Measurements from ENCODE around the gene RAPGEF3.

The RAPGEF3 gene

DNA sequence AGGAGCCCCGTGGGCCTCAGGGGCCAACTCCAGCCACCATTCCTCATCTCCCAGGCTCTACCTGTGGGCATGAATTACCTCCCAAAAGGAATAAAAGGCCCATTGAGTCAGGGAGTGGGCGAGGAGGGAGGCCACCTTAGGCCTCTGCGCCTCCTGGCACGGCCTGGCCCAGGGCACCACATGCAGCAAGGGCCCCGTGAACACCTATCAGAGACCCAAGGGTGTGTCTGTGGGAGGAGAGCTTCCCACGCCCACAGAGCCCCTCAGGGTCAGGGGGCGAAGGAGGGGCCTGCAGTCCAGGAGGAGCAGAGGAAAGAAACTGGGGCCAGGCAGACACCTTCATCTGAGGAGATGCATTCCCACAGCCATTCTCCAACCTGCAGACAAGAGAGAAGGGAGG is 12.2 kb downstream of the RAPGEF3 start:
- H3K4me1 ChIP-seq (ENCODE audit: control insufficient read depth in 5 of 5, insufficient read depth in 5 of 5, low read length in 5 of 5): peaks cover 0 to 39% (median 4%) of the 10 kb centered on the region in 5 donors
- no peak overlapping the region for H3K4me3 ChIP-seq (ENCODE audit: low read depth in 1 of 5, low read length in 5 of 5)
- no peaks in the 10 kb centered on the region for H3K9me3 ChIP-seq (ENCODE audit: control insufficient read depth in 5 of 5, low read length in 5 of 5)
- H3K27me3 ChIP-seq (ENCODE audit: control insufficient read depth in 5 of 5, insufficient read depth in 4 of 5, low read length in 5 of 5): peaks cover 0 to 7% (median 0%) of the 10 kb centered on the region in 5 donors
- no peak overlapping the region for H3K27ac ChIP-seq (ENCODE audit: low read depth, low read length)
- peaks cover 0 to 79% (median 53%) of the 10 kb centered on the region in 5 donors for H3K36me3 ChIP-seq (ENCODE audit: control insufficient read depth in 5 of 5, insufficient read depth in 5 of 5, low read length in 5 of 5)
- H3K9ac ChIP-seq (ENCODE audit: low read length in 5 of 5): no peak overlapping the region

DNA sequence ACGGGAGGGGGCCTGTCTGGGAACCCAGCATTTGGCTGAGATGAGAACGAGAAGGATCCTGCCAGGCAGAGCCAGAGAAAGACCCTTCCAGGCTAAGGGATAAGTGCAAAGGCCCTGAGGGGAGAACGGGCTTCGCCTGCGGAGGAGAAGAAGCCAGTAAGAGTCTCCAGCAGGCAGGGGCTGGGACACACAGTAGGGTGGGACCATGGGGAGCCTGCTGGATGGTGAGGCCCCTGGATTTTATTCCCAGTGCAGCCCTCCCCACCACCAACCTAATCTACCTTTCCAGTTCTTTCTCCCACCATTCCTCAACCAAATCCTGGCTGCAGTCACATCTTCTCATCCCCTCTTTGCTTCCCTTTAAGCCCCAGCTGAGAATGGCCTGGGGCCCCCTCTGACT is 12.6 kb downstream of the RAPGEF3 start:
- H3K9ac ChIP-seq (ENCODE audit: low read length in 5 of 5): no peak overlapping the region
- no peak overlapping the region for H3K4me3 ChIP-seq (ENCODE audit: low read depth in 1 of 5, low read length in 5 of 5)
- peaks cover 0 to 74% (median 51%) of the 10 kb centered on the region in 5 donors for H3K36me3 ChIP-seq (ENCODE audit: control insufficient read depth in 5 of 5, insufficient read depth in 5 of 5, low read length in 5 of 5)
- no peaks in the 10 kb centered on the region for H3K9me3 ChIP-seq (ENCODE audit: control insufficient read depth in 5 of 5, low read length in 5 of 5)
- peaks cover 3 to 39% (median 6%) of the 10 kb centered on the region in 5 donors for H3K4me1 ChIP-seq (ENCODE audit: control insufficient read depth in 5 of 5, insufficient read depth in 5 of 5, low read length in 5 of 5)
- no peak overlapping the region for H3K27ac ChIP-seq (ENCODE audit: low read depth, low read length)
- peaks cover 0 to 7% (median 0%) of the 10 kb centered on the region in 5 donors for H3K27me3 ChIP-seq (ENCODE audit: control insufficient read depth in 5 of 5, insufficient read depth in 4 of 5, low read length in 5 of 5)

DNA sequence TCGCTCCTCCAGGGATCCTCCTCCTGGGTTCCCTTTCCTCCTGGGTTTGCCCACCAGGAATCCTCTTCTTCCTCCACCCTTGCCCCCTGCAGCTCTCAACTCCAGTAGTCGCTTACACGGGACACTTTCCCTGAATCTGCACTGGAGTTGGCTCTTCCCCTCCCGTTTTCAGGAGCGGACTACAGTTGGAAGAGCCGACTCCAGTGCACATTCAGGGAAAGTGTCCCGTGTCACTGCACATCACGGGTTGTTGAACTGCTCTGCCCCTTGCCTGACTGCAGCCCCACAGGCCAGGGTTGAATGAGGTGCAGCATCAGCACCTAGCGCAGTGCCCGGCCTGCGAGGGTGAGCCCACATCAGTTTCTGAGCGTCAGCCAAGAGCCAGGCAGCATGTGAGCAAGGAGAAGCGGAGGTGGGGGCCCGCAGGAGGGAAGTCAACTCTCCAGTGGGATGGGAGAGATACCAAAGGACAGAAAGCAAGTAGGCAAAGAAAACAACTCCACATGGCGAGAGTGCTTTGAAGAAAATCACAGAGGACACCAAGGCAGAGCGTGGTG is 13.1 kb downstream of the RAPGEF3 start:
- H3K27ac ChIP-seq (ENCODE audit: low read depth, low read length): no peak overlapping the region
- peaks cover 0 to 69% (median 49%) of the 10 kb centered on the region in 5 donors for H3K36me3 ChIP-seq (ENCODE audit: control insufficient read depth in 5 of 5, insufficient read depth in 5 of 5, low read length in 5 of 5)
- H3K4me1 ChIP-seq (ENCODE audit: control insufficient read depth in 5 of 5, insufficient read depth in 5 of 5, low read length in 5 of 5): peaks cover 4 to 39% (median 11%) of the 10 kb centered on the region in 5 donors
- no peak overlapping the region for H3K9ac ChIP-seq (ENCODE audit: low read length in 5 of 5)
- no peaks in the 10 kb centered on the region for H3K9me3 ChIP-seq (ENCODE audit: control insufficient read depth in 5 of 5, low read length in 5 of 5)
- no peak overlapping the region for H3K4me3 ChIP-seq (ENCODE audit: low read depth in 1 of 5, low read length in 5 of 5)
- H3K27me3 ChIP-seq (ENCODE audit: control insufficient read depth in 5 of 5, insufficient read depth in 4 of 5, low read length in 5 of 5): peaks cover 0 to 7% (median 0%) of the 10 kb centered on the region in 5 donors

DNA sequence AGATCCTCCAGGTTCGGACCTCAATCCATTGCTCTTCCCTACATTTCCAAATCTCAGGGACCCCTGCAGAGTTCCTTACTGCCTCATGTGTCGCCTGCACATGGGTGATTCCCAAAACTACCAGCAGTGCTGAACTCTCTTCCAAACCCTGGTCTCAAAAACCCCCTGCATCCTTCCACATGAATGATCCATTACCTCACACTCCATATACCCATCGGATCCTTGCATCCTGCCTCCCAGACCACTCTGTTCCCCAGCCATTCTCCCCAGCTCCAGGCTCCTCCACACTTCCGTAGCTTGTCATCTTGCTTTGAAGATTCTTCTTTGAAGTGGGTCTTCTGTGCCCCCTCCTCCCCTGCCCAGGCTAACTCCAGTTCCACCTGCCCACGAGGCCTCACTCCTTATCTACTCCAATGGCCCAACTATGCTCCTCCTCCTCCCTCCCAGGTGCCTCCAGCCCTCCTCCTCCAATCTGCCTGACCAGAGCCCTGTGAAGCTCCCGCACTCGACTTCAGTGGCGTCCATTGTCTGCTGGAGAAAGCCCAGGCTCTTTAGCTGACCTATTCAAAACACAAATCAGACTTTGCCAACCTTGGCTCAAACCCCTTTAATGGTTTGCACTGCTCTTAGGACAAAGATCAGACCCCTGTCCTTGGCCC is 13.8 kb downstream of the RAPGEF3 start:
- no peak overlapping the region for H3K9ac ChIP-seq (ENCODE audit: low read length in 5 of 5)
- no peak overlapping the region for H3K27ac ChIP-seq (ENCODE audit: low read depth, low read length)
- H3K4me1 ChIP-seq (ENCODE audit: control insufficient read depth in 5 of 5, insufficient read depth in 5 of 5, low read length in 5 of 5): peaks cover 7 to 39% (median 16%) of the 10 kb centered on the region in 5 donors
- H3K9me3 ChIP-seq (ENCODE audit: control insufficient read depth in 5 of 5, low read length in 5 of 5): no peaks in the 10 kb centered on the region
- H3K4me3 ChIP-seq (ENCODE audit: low read depth in 1 of 5, low read length in 5 of 5): no peak overlapping the region
- H3K27me3 ChIP-seq (ENCODE audit: control insufficient read depth in 5 of 5, insufficient read depth in 4 of 5, low read length in 5 of 5): peaks cover 0 to 7% (median 0%) of the 10 kb centered on the region in 5 donors
- H3K36me3 ChIP-seq (ENCODE audit: control insufficient read depth in 5 of 5, insufficient read depth in 5 of 5, low read length in 5 of 5): peaks cover 0 to 62% (median 42%) of the 10 kb centered on the region in 5 donors

DNA sequence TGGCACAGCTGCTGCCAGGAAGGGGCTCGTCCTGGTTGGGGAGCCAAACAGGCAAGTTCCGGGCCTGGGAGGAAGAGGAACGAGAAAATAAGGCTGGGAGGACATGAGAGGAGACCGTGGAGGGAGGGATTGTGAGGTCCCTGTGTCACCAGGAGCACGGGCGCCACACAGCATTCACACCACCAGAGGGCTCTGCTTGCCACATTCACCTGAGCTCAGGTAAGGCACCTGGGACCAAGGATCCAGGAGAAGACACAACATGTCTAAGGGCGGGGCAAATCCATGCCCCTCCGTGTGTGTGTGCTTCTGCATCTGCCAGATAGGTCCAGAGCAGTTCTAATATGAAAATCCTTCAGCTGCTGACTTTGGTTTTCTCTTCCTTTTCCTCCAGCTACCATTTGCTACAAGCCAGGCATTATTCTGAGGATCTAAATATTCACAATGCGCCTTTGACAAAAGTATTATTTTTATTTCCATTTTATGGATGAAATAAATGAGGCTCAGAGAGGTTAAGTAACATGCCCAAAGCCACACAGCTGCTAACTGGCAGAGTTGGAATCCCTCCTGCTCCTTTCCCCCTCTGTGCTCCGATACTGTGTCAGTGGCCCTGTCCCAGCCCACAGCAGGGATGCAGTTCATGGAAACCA is 14.6 kb downstream of the RAPGEF3 start:
- Histone ChIP-seq H3K36me3 (ENCODE audit: control insufficient read depth in 5 of 5, insufficient read depth in 5 of 5, low read length in 5 of 5) (peaks cover 0 to 58% (median 36%) of the 10 kb centered on the region in 5 donors), H3K9me3 (ENCODE audit: control insufficient read depth in 5 of 5, low read length in 5 of 5) (no peaks in the 10 kb centered on the region), H3K9ac (ENCODE audit: low read length in 5 of 5) (no peak overlapping the region), H3K4me1 (ENCODE audit: control insufficient read depth in 5 of 5, insufficient read depth in 5 of 5, low read length in 5 of 5) (peaks cover 7 to 43% (median 23%) of the 10 kb centered on the region in 5 donors), H3K4me3 (ENCODE audit: low read depth in 1 of 5, low read length in 5 of 5) (no peak overlapping the region), H3K27ac (ENCODE audit: low read depth, low read length) (no peak overlapping the region), H3K27me3 (ENCODE audit: control insufficient read depth in 5 of 5, insufficient read depth in 4 of 5, low read length in 5 of 5) (peaks cover 0 to 7% (median 0%) of the 10 kb centered on the region in 5 donors)

DNA sequence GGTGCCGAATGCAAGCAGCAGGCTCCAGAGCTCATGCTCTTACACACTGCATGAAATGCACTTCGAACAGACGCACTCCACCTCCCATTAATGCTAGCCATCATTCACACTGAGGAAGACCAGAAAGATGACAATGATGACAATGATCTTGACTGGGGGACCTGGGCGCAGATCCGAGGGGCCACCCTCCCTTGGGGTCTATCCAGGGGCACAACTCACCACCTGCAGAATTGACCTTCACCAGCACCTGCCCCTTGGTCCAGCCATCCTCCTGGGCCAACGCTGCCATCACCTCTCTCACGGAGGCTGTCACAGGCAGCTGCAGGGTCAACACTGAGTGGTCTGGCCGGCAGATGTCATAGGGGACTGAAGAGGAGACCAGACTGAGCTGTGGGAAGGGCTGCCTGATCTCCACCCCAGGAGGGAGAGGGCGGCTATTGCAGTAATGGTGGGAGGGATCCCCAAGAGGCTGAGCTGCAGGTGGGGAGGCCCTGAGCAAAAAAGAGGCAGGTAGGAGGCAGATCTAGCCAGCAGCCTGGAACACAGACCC is 15.3 kb downstream of the RAPGEF3 start:
- Histone ChIP-seq H3K9ac (ENCODE audit: low read length in 5 of 5) (no peak overlapping the region), H3K27me3 (ENCODE audit: control insufficient read depth in 5 of 5, insufficient read depth in 4 of 5, low read length in 5 of 5) (peaks cover 0 to 7% (median 0%) of the 10 kb centered on the region in 5 donors), H3K27ac (ENCODE audit: low read depth, low read length) (no peak overlapping the region), H3K9me3 (ENCODE audit: control insufficient read depth in 5 of 5, low read length in 5 of 5) (no peaks in the 10 kb centered on the region), H3K4me1 (ENCODE audit: control insufficient read depth in 5 of 5, insufficient read depth in 5 of 5, low read length in 5 of 5) (peaks cover 7 to 50% (median 24%) of the 10 kb centered on the region in 5 donors), H3K4me3 (ENCODE audit: low read depth in 1 of 5, low read length in 5 of 5) (no peak overlapping the region), H3K36me3 (ENCODE audit: control insufficient read depth in 5 of 5, insufficient read depth in 5 of 5, low read length in 5 of 5) (peaks cover 0 to 56% (median 34%) of the 10 kb centered on the region in 5 donors)

DNA sequence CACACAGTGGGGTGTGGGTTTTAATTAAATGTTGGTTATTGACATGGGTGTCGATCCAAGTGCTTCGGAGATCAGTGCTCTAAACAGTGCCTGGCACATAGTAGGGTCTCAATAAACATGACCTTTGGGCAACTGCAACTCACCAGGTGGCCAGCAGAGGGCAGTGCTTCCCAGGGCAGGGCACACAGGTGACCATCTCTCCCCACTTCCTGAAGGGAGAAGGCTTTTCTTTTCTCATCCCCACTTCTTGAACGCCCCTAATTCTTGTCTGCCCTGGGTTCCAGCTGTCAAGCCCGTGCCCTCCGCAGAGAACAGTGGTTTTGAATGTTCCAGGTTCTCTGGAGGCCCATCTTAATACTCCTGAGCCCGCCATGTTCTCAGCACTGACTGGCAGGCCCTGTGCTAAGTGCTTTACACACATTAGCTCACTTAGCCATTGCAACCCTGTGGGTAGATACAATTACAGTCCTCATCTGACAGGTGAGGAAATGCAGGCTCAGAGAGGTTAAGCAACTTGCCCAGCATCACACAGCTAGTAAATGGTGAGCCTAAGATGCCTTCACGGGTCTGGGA is 16.3 kb downstream of the RAPGEF3 start:
- H3K4me1 ChIP-seq (ENCODE audit: control insufficient read depth in 5 of 5, insufficient read depth in 5 of 5, low read length in 5 of 5): peaks cover 8 to 61% (median 29%) of the 10 kb centered on the region in 5 donors
- peaks cover 0 to 49% (median 24%) of the 10 kb centered on the region in 5 donors for H3K36me3 ChIP-seq (ENCODE audit: control insufficient read depth in 5 of 5, insufficient read depth in 5 of 5, low read length in 5 of 5)
- H3K9me3 ChIP-seq (ENCODE audit: control insufficient read depth in 5 of 5, low read length in 5 of 5): no peaks in the 10 kb centered on the region
- H3K27ac ChIP-seq (ENCODE audit: low read depth, low read length): no peak overlapping the region
- H3K9ac ChIP-seq (ENCODE audit: low read length in 5 of 5): no peak overlapping the region
- no peak overlapping the region for H3K4me3 ChIP-seq (ENCODE audit: low read depth in 1 of 5, low read length in 5 of 5)
- H3K27me3 ChIP-seq (ENCODE audit: control insufficient read depth in 5 of 5, insufficient read depth in 4 of 5, low read length in 5 of 5): peaks cover 0 to 7% (median 0%) of the 10 kb centered on the region in 5 donors

DNA sequence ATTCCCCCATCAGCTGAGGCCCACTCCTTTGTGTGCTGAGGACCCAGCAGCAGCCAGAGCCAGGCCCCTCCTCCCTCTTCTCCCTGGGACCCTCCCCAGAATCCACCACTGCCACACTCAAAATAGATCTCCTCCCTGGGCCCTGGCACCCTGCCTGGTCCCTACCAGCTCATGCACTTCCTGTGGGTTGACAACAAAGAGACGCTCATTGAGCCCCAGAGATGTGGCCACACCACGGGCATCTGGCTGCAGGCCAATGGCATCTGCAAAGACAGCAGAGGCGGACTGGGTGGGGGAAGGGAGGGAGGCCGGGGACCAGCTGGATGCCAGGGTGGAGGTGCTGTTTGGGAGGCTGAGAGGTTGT is 17.4 kb downstream of the RAPGEF3 start:
- Histone ChIP-seq H3K4me3 (ENCODE audit: low read depth in 1 of 5, low read length in 5 of 5) (no peak overlapping the region), H3K9ac (ENCODE audit: low read length in 5 of 5) (no peak overlapping the region), H3K4me1 (ENCODE audit: control insufficient read depth in 5 of 5, insufficient read depth in 5 of 5, low read length in 5 of 5) (peaks cover 11 to 71% (median 39%) of the 10 kb centered on the region in 5 donors), H3K36me3 (ENCODE audit: control insufficient read depth in 5 of 5, insufficient read depth in 5 of 5, low read length in 5 of 5) (peaks cover 0 to 39% (median 13%) of the 10 kb centered on the region in 5 donors), H3K27ac (ENCODE audit: low read depth, low read length) (no peak overlapping the region), H3K9me3 (ENCODE audit: control insufficient read depth in 5 of 5, low read length in 5 of 5) (no peaks in the 10 kb centered on the region), H3K27me3 (ENCODE audit: control insufficient read depth in 5 of 5, insufficient read depth in 4 of 5, low read length in 5 of 5) (peaks cover 0 to 3% (median 0%) of the 10 kb centered on the region in 5 donors)

DNA sequence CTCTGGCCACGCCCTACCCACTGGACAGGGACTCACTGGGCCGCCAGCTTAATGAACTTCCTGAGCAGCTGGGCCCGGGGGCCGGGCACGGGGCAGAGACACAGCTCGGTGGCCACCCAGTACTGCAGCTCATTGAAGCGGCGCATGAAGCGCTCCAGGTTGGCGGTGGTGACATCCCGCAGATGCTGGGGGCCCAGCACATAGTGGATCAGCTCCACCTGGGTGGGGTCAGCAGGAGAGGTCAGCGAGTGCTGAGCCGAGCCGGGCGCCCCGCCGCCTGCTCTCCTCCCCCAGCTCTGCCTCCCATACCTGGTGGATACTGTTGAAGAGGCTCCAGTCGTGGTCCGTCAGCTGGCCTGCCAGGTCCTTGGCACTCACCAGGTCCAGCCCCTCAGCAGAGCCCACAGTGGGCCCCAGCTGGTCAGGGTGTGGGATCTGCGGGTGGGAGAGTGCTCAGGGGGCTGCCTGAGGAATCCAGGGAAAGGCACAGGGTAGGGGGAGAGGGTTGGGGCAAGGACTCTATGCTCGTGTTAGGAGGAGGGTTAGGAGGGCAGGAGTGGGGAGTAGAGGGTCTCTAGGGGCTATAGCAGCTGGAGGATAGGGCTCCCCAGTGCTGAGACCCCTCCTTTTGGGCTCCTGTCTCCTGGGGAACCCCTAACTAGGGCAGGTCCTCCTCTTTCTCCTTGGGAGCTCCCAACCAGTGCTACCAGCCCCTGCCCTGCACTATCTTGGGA is 17.9 kb downstream of the RAPGEF3 start:
- Histone ChIP-seq H3K27ac (ENCODE audit: low read depth, low read length) (peak overlapping the region; percentile 57), H3K9me3 (ENCODE audit: control insufficient read depth in 5 of 5, low read length in 5 of 5) (no peaks in the 10 kb centered on the region), H3K4me1 (ENCODE audit: control insufficient read depth in 5 of 5, insufficient read depth in 5 of 5, low read length in 5 of 5) (peaks cover 17 to 76% (median 44%) of the 10 kb centered on the region in 5 donors), H3K9ac (ENCODE audit: low read length in 5 of 5) (peak overlapping the region in 2 of 5 donors; percentile 23 to 39), H3K27me3 (ENCODE audit: control insufficient read depth in 5 of 5, insufficient read depth in 4 of 5, low read length in 5 of 5) (peaks cover 0 to 3% (median 0%) of the 10 kb centered on the region in 5 donors), H3K4me3 (ENCODE audit: low read depth in 1 of 5, low read length in 5 of 5) (no peak overlapping the region), H3K36me3 (ENCODE audit: control insufficient read depth in 5 of 5, insufficient read depth in 5 of 5, low read length in 5 of 5) (peaks cover 0 to 33% (median 11%) of the 10 kb centered on the region in 5 donors)
